Mesenchymal stem cell (in vitro differentiated cells and primary cell): ENCODE results near the gene RARS2.
"Not testable (repeated sequence)": the region's sequence is repeated elsewhere in the genome, so short reads cannot be mapped to it uniquely, and the experiment has no call there.

Source experiments
- DNase-seq: peaks from one replicate; pipeline ENCODE4 v3.0.0-alpha.2; 2013
- H2AFZ ChIP-seq: one replicate; pipeline ENCODE4 v1.6.1; 2013; ENCODE audit warnings: low read depth, mild to moderate bottlenecking, control low read depth, inconsistent platforms, low read length, moderate library complexity
- H2AK5ac ChIP-seq: 2 replicates; pipeline ENCODE4 v1.6.1; 2013; ENCODE audit warnings: low read length, moderate library complexity, mild to moderate bottlenecking, inconsistent platforms; ENCODE audit not compliant: severe bottlenecking
- H2BK120ac ChIP-seq: one replicate; pipeline ENCODE4 v1.6.1; 2013; ENCODE audit warnings: low read depth, mild to moderate bottlenecking, inconsistent platforms, low read length, moderate library complexity
- H2BK12ac ChIP-seq, 2 experiments: one replicate each; pipeline ENCODE4 v1.6.1; 2013; ENCODE audit warnings: inconsistent platforms in 2 of 2, low read length in 2 of 2, mild to moderate bottlenecking in 2 of 2, moderate library complexity in 2 of 2, control low read depth in 1 of 2
- H2BK15ac ChIP-seq: one replicate; pipeline ENCODE4 v1.6.1; 2013; ENCODE audit warnings: mild to moderate bottlenecking, low read depth, inconsistent platforms; ENCODE audit not compliant: poor library complexity, severe bottlenecking
- H2BK5ac ChIP-seq: 2 replicates; pipeline ENCODE4 v1.6.1; 2013; ENCODE audit warnings: low read depth, mild to moderate bottlenecking, low read length, control low read depth, inconsistent platforms; ENCODE audit not compliant: poor library complexity, severe bottlenecking
- H3K14ac ChIP-seq, 2 experiments: one replicate each; pipeline ENCODE4 v1.6.1; 2013; ENCODE audit warnings: inconsistent platforms in 2 of 2, low read length in 2 of 2, control low read depth in 1 of 2, mild to moderate bottlenecking in 1 of 2, moderate library complexity in 1 of 2
- H3K18ac ChIP-seq, 2 experiments: one replicate each; pipeline ENCODE4 v1.6.1; 2013; ENCODE audit warnings: inconsistent platforms in 2 of 2, low read length in 2 of 2, control low read depth in 1 of 2, low read depth in 1 of 2, mild to moderate bottlenecking in 1 of 2
- H3K23ac ChIP-seq, 2 experiments: one replicate each; pipeline ENCODE4 v1.6.1; 2013; ENCODE audit warnings: inconsistent platforms in 2 of 2, low read length in 2 of 2, mild to moderate bottlenecking in 2 of 2, moderate library complexity in 2 of 2, control low read depth in 1 of 2
- H3K27ac ChIP-seq: 2 replicates; pipeline ENCODE4 v1.5.1; 2013; ENCODE audit warnings: mild to moderate bottlenecking, moderate library complexity, low read length, control low read depth, inconsistent platforms; ENCODE audit not compliant: poor library complexity, severe bottlenecking
- H3K27me3 ChIP-seq, 2 experiments: 2 replicates each; pipeline versions ENCODE4 v1.6.1 to v1.7.0; 2013; ENCODE audit warnings: low read length in 2 of 2, mild to moderate bottlenecking in 2 of 2, moderate library complexity in 2 of 2, control low read depth in 1 of 2, inconsistent platforms in 1 of 2; ENCODE audit not compliant: control insufficient read depth in 1 of 2, insufficient read depth in 1 of 2
- H3K36me3 ChIP-seq, 2 experiments: 2 replicates each; pipeline versions ENCODE4 v1.6.1 to v1.7.0; 2013; ENCODE audit warnings: low read length in 2 of 2, control low read depth in 1 of 2, inconsistent platforms in 1 of 2, low read depth in 1 of 2, mild to moderate bottlenecking in 1 of 2; ENCODE audit not compliant: insufficient read depth in 2 of 2, control insufficient read depth in 1 of 2
- H3K4ac ChIP-seq, 2 experiments: one replicate each; pipeline ENCODE4 v1.6.1; 2013; ENCODE audit warnings: inconsistent platforms in 2 of 2, low read length in 2 of 2, mild to moderate bottlenecking in 2 of 2, moderate library complexity in 2 of 2, control low read depth in 1 of 2, low read depth in 1 of 2
- H3K4me1 ChIP-seq: 2 replicates; pipeline ENCODE4 v1.6.1; 2013; ENCODE audit warnings: low read depth, low read length, control low read depth; ENCODE audit not compliant: control insufficient read depth, insufficient read depth
- H3K4me2 ChIP-seq: 2 replicates; pipeline ENCODE4 v1.6.1; 2013; ENCODE audit warnings: low read length, mild to moderate bottlenecking, inconsistent platforms; ENCODE audit not compliant: poor library complexity, severe bottlenecking
- H3K4me3 ChIP-seq, 2 experiments: 2 replicates each; pipeline versions ENCODE4 v1.5.1 to v1.7.0; 2013; ENCODE audit warnings: low read length in 2 of 2, mild to moderate bottlenecking in 2 of 2, control low read depth in 1 of 2, low read depth in 1 of 2; ENCODE audit not compliant: insufficient read depth in 1 of 2
- H3K79me1 ChIP-seq: replicated peaks from 2 replicates; pipeline ENCODE4 v1.6.1; 2013; ENCODE audit warnings: mild to moderate bottlenecking, control low read depth, low read length, inconsistent platforms; ENCODE audit not compliant: poor library complexity, severe bottlenecking
- H3K9ac ChIP-seq: 2 replicates; pipeline ENCODE4 v1.7.0; 2013; ENCODE audit warnings: mild to moderate bottlenecking, low read length, moderate library complexity
- H3K9me3 ChIP-seq: 2 replicates; pipeline ENCODE4 v1.7.0; 2013; ENCODE audit warnings: mild to moderate bottlenecking, low read length; ENCODE audit not compliant: control insufficient read depth
- H4K8ac ChIP-seq: one replicate; pipeline ENCODE4 v1.6.1; 2013; ENCODE audit warnings: inconsistent platforms, mild to moderate bottlenecking, low read length, moderate library complexity
- H4K91ac ChIP-seq: one replicate; pipeline ENCODE4 v1.6.1; 2013; ENCODE audit warnings: mild to moderate bottlenecking, low read length, inconsistent platforms
- WGBS: methylation state at CpG from one replicate; pipeline ENCODE4 v1.1.7; 2013; ENCODE audit warnings: mixed read lengths; 5-methylcytosine and 5-hydroxymethylcytosine counted together

The RARS2 gene

GRCh38 chr6:87613018-87613417 is 23.2 kb upstream of the RARS2 start:
- not testable (repeated sequence) for H3K4me1 ChIP-seq, H3K27me3 ChIP-seq, H4K8ac ChIP-seq, H3K9me3 ChIP-seq, H3K9ac ChIP-seq, H3K79me1 ChIP-seq, H3K18ac ChIP-seq, H2AK5ac ChIP-seq, H4K91ac ChIP-seq, H3K4ac ChIP-seq, H3K14ac ChIP-seq, H3K4me3 ChIP-seq, H2BK120ac ChIP-seq, H2BK15ac ChIP-seq, H2BK5ac ChIP-seq, DNase-seq, H3K23ac ChIP-seq, H2BK12ac ChIP-seq, H3K4me2 ChIP-seq, H2AFZ ChIP-seq, H3K27ac ChIP-seq
- 95% methylated on average over 2 of the region's 2 CpGs for WGBS
- H3K36me3 ChIP-seq, result peaks cover 14 to 72% of the 10 kb centered on the region in 2 experiments

- Histone ChIP-seq H3K14ac (no peak overlapping the region), H3K4me2 (no peak overlapping the region), H3K4ac (no peak overlapping the region), H2BK15ac (no peak overlapping the region), H3K27ac (no peak overlapping the region), H4K91ac (no peak overlapping the region), H3K9me3 (no peaks in the 10 kb centered on the region), H3K23ac (no peak overlapping the region), H2BK120ac (no peak overlapping the region), H3K18ac (no peak overlapping the region), H3K9ac (no peak overlapping the region), H4K8ac (no peak overlapping the region), H3K4me1 (no peaks in the 10 kb centered on the region), H3K36me3 (peaks cover 12 to 72% of the 10 kb centered on the region in 2 experiments), H2BK5ac (no peak overlapping the region), H2AFZ (no peak overlapping the region), H3K4me3 (no peak overlapping the region), H2AK5ac (no peak overlapping the region), H3K79me1 (peaks cover 2% of the 10 kb centered on the region), H2BK12ac (no peak overlapping the region), H3K27me3 (no peaks in the 10 kb centered on the region)
- DNase-seq, result no peak
- 100% methylated on average over 1 of the region's 3 CpGs for WGBS
Measured at GRCh38 chr6:87608802-87609201, 19.0 kb upstream of the RARS2 start.

- Histone ChIP-seq H3K4me2 (no peak overlapping the region), H2AFZ (no peak overlapping the region), H2BK120ac (no peak overlapping the region), H3K27me3 (no peaks in the 10 kb centered on the region), H2AK5ac (no peak overlapping the region), H3K9ac (no peak overlapping the region), H3K79me1 (peaks cover 3% of the 10 kb centered on the region), H3K14ac (no peak overlapping the region), H3K4me3 (no peak overlapping the region), H2BK5ac (no peak overlapping the region), H3K27ac (no peak overlapping the region), H3K23ac (no peak overlapping the region), H3K18ac (no peak overlapping the region), H4K8ac (no peak overlapping the region), H3K36me3 (peaks cover 6 to 65% of the 10 kb centered on the region in 2 experiments), H3K4ac (no peak overlapping the region), H3K9me3 (no peaks in the 10 kb centered on the region), H2BK15ac (no peak overlapping the region), H3K4me1 (no peaks in the 10 kb centered on the region), H4K91ac (no peak overlapping the region), H2BK12ac (no peak overlapping the region)
- no peak for DNase-seq
- 100% methylated on average over 2 of the region's 2 CpGs for WGBS
Measured at GRCh38 chr6:87606199-87606598, 16.4 kb upstream of the RARS2 start.

GRCh38 chr6:87600576-87600975 is 10.8 kb upstream of the RARS2 start:
- Histone ChIP-seq H3K79me1 (peaks cover 9% of the 10 kb centered on the region), H3K9me3 (no peaks in the 10 kb centered on the region), H3K4me2 (no peak overlapping the region), H3K23ac (no peak overlapping the region), H2AFZ (no peak overlapping the region), H2BK15ac (no peak overlapping the region), H3K14ac (no peak overlapping the region), H3K36me3 (peaks cover 0 to 36% of the 10 kb centered on the region in 2 experiments), H3K9ac (no peak overlapping the region), H3K4ac (no peak overlapping the region), H2BK120ac (no peak overlapping the region), H2AK5ac (no peak overlapping the region), H3K27ac (no peak overlapping the region), H3K4me3 (no peak overlapping the region), H4K91ac (no peak overlapping the region), H2BK5ac (no peak overlapping the region), H3K18ac (no peak overlapping the region), H2BK12ac (no peak overlapping the region), H3K27me3 (no peaks in the 10 kb centered on the region), H3K4me1 (no peaks in the 10 kb centered on the region), H4K8ac (no peak overlapping the region)
- 100% methylated on average over 1 of the region's 1 CpG for WGBS
- no peak for DNase-seq
